ENCODE data around the gene PSAT1. TPM values are rescaled to one million over a fixed set of nuclear protein-coding genes. Genes with fewer than 3 reads are reported as not detected.

PSAT1 gene
- total and polyA plus RNA-seq, 2 experiments from 2014 or later: 368 to 510 TPM

DNA sequence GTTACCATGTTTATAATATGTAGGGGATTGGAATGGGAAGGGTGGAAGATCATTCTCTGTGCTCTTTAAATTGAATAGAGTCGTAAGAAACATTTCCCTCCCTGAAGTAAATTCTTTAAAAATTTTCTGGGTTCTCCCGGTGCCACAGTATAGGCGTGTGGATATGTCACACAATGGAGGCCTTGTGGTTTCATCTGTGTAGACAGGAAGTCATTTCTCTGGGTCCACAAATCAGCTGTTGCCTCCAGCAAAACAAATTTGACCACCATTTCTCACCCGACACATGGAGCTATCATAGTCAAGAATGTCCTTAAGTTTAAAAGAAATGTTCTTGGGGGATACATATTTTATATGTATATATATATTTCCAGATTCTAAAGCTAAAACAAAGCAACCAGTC is 43.6 kb upstream of the PSAT1 start:
- in situ Hi-C loops (cut with MboI): no loop called here
- Histone ChIP-seq H3K4me3 (no peak overlapping the region), H3K79me2 (ENCODE audit: insufficient read depth) (no peaks in the 10 kb centered on the region), H3K27ac (no peak overlapping the region), H3K4me2 (ENCODE audit: unreplicated experiment) (no peak overlapping the region), H4K20me1 (ENCODE audit: insufficient read depth) (no peaks in the 10 kb centered on the region), H3K36me3 (ENCODE audit: low read depth) (peaks cover 17% of the 10 kb centered on the region; the same call in 1 of the 2 replicates), H3F3A (ENCODE audit: insufficient read depth) (no peaks in the 10 kb centered on the region), H3K4me1 (ENCODE audit: insufficient read depth) (no peaks in the 10 kb centered on the region), H3K9ac (no peak overlapping the region), H3K27me3 (replicated peaks; ENCODE audit: insufficient read depth) (no peaks in the 10 kb centered on the region), H2AFZ (no peak overlapping the region), H3K9me2 (ENCODE audit: insufficient read depth) (no peaks in the 10 kb centered on the region), H3K9me3 (ENCODE audit: low read depth) (no peaks in the 10 kb centered on the region)
- WGBS, 2 experiments (ENCODE audit: low coverage in 1 of 2, low lambda C conversion rate in 2 of 2, missing lambda C conversion rate in 2 of 2): 90 to 92% methylated on average over 4 of the region's 4 CpGs
- DNase-seq: no peak
- no peak for TF ChIP-seq EZH2phosphoT487 (IDR thresholded peaks at IDR 0.05; ENCODE audit: insufficient read depth, low read depth)
- TF ChIP-seq EZH2 (IDR thresholded peaks at IDR 0.05; ENCODE audit: insufficient read depth, poor library complexity, severe bottlenecking): no peak

DNA sequence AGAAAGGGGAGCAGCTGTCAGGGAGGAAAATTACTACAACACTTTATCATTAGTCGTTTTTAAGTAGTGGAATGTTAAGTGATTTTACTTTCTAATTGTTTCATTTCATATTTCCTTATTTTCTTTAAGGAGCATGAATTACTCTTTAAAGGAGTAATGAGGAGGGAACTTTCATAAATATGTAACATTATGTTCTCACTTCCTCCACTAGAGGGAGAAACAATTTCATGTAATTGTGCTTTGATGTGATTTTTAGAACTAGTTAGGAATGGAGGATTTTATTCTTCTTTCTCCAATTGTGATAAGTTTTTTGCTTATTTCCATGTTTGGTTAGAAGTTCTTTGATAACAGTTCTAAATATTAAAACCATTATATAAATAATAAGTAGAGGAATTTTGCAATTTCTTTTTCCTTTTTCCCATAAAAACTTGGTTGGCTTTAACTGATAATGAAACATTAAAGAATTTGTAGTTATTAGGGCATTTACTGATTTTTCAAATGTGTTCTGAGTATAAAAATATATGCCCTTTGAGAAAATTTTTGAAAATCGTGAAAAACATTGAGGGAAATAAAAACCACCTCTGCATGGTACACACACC is 35.4 kb upstream of the PSAT1 start:
- Histone ChIP-seq H3K79me2 (ENCODE audit: insufficient read depth) (no peaks in the 10 kb centered on the region), H4K20me1 (ENCODE audit: insufficient read depth) (no peaks in the 10 kb centered on the region), H2AFZ (no peak overlapping the region), H3K4me3 (no peak overlapping the region), H3K9ac (no peak overlapping the region), H3K36me3 (ENCODE audit: low read depth) (peaks cover 5% of the 10 kb centered on the region; the same call in 1 of the 2 replicates), H3K27ac (no peak overlapping the region), H3K4me2 (ENCODE audit: unreplicated experiment) (no peak overlapping the region), H3K4me1 (ENCODE audit: insufficient read depth) (no peaks in the 10 kb centered on the region), H3K27me3 (replicated peaks; ENCODE audit: insufficient read depth) (no peaks in the 10 kb centered on the region), H3K9me3 (ENCODE audit: low read depth) (no peaks in the 10 kb centered on the region), H3K9me2 (ENCODE audit: insufficient read depth) (no peaks in the 10 kb centered on the region), H3F3A (ENCODE audit: insufficient read depth) (no peaks in the 10 kb centered on the region)
- no peak for TF ChIP-seq EZH2 (IDR thresholded peaks at IDR 0.05; ENCODE audit: insufficient read depth, poor library complexity, severe bottlenecking)
- no peak for TF ChIP-seq EZH2phosphoT487 (IDR thresholded peaks at IDR 0.05; ENCODE audit: insufficient read depth, low read depth)
- in situ Hi-C loops (cut with MboI): no loop called here
- peak; percentile 56 for DNase-seq
- WGBS, 2 experiments (ENCODE audit: low coverage in 1 of 2, low lambda C conversion rate in 2 of 2, missing lambda C conversion rate in 2 of 2): 40 to 44% methylated on average over 2 of the region's 2 CpGs

DNA sequence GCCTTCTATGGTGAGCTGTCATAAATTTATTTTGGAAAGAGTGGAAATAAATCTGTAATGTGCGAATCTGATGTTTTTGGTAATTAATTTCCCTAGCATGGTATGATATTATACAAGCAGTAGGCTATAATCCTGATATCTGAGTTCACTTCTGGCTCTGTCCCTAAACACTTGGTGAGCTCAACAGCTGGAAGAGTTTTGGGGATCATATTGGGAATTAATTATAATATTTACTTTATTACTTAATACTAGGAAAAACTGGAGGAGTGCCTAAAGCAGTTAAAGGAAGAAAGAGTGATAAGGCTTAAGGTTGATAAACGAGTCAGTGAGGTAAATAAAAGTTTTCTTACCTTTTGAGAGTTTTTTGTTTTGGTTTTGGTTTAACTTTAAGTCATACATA is 34.3 kb upstream of the PSAT1 start:
- Histone ChIP-seq H3F3A (ENCODE audit: insufficient read depth) (no peaks in the 10 kb centered on the region), H3K9me3 (ENCODE audit: low read depth) (no peaks in the 10 kb centered on the region), H3K4me1 (ENCODE audit: insufficient read depth) (no peaks in the 10 kb centered on the region), H3K4me3 (no peak overlapping the region), H3K9me2 (ENCODE audit: insufficient read depth) (no peaks in the 10 kb centered on the region), H3K27me3 (replicated peaks; ENCODE audit: insufficient read depth) (no peaks in the 10 kb centered on the region), H2AFZ (no peak overlapping the region), H3K27ac (no peak overlapping the region), H3K4me2 (ENCODE audit: unreplicated experiment) (no peak overlapping the region), H3K36me3 (ENCODE audit: low read depth) (peaks cover 13% of the 10 kb centered on the region; the same call in 1 of the 2 replicates), H3K9ac (no peak overlapping the region), H4K20me1 (ENCODE audit: insufficient read depth) (no peaks in the 10 kb centered on the region), H3K79me2 (ENCODE audit: insufficient read depth) (no peaks in the 10 kb centered on the region)
- 92 to 94% methylated on average over 2 of the region's 2 CpGs for WGBS, 2 experiments (ENCODE audit: low coverage in 1 of 2, low lambda C conversion rate in 2 of 2, missing lambda C conversion rate in 2 of 2)
- in situ Hi-C loops (cut with MboI): no loop called here
- DNase-seq: no peak
- TF ChIP-seq EZH2 (IDR thresholded peaks at IDR 0.05; ENCODE audit: insufficient read depth, poor library complexity, severe bottlenecking) (no peak), EZH2phosphoT487 (IDR thresholded peaks at IDR 0.05; ENCODE audit: insufficient read depth, low read depth) (no peak)

DNA sequence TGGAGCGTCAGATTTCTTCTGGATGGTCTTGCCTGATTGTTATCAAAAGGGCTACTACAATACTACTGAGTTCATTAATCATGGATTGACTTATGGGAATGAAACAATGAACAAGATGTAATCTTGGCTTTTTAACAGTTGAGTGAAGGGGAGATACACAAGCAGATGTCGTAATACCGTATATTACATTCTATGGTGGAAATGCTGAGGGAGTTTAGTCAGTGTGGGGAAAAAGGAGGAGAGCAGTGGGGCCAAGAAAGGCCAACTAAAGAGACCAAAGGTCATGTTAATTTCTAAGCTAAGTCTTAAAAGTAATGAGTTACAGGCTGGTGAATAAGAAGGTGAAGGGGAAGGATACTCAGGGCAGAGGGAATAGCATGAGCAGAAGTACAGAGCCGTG is 29.0 kb upstream of the PSAT1 start:
- Histone ChIP-seq H2AFZ (no peak overlapping the region), H3K9ac (no peak overlapping the region), H3K27ac (no peak overlapping the region), H3K4me3 (no peak overlapping the region), H3K79me2 (ENCODE audit: insufficient read depth) (no peaks in the 10 kb centered on the region), H3K36me3 (ENCODE audit: low read depth) (peaks cover 17% of the 10 kb centered on the region; the same call in 1 of the 2 replicates), H4K20me1 (ENCODE audit: insufficient read depth) (no peaks in the 10 kb centered on the region), H3K9me3 (ENCODE audit: low read depth) (no peaks in the 10 kb centered on the region), H3K27me3 (replicated peaks; ENCODE audit: insufficient read depth) (no peaks in the 10 kb centered on the region), H3K9me2 (ENCODE audit: insufficient read depth) (no peaks in the 10 kb centered on the region), H3K4me1 (ENCODE audit: insufficient read depth) (no peaks in the 10 kb centered on the region), H3K4me2 (ENCODE audit: unreplicated experiment) (no peak overlapping the region), H3F3A (ENCODE audit: insufficient read depth) (no peaks in the 10 kb centered on the region)
- in situ Hi-C loops (cut with MboI): no loop called here
- 98 to 100% methylated on average over 4 of the region's 4 CpGs for whole genome bisulfite sequencing, 2 experiments (ENCODE audit: low coverage in 1 of 2, low lambda C conversion rate in 2 of 2, missing lambda C conversion rate in 2 of 2)
- no peak for DNase-seq
- no peak for TF ChIP-seq EZH2phosphoT487 (IDR thresholded peaks at IDR 0.05; ENCODE audit: insufficient read depth, low read depth)
- TF ChIP-seq EZH2 (IDR thresholded peaks at IDR 0.05; ENCODE audit: insufficient read depth, poor library complexity, severe bottlenecking): no peak

- H3K9ac ChIP-seq: no peak overlapping the region
- H3K27me3 ChIP-seq (replicated peaks; ENCODE audit: insufficient read depth): no peaks in the 10 kb centered on the region
- H3K4me3 ChIP-seq: no peak overlapping the region
- H3K36me3 ChIP-seq (ENCODE audit: low read depth): peaks cover 14% of the 10 kb centered on the region; the same call in 1 of the 2 replicates
- H3K4me2 ChIP-seq (ENCODE audit: unreplicated experiment): no peak overlapping the region
- no peaks in the 10 kb centered on the region for H3K4me1 ChIP-seq (ENCODE audit: insufficient read depth)
- H3F3A ChIP-seq (ENCODE audit: insufficient read depth): no peaks in the 10 kb centered on the region
- no peaks in the 10 kb centered on the region for H3K79me2 ChIP-seq (ENCODE audit: insufficient read depth)
- TF ChIP-seq EZH2phosphoT487 (IDR thresholded peaks at IDR 0.05; ENCODE audit: insufficient read depth, low read depth): no peak
- no peak for TF ChIP-seq EZH2 (IDR thresholded peaks at IDR 0.05; ENCODE audit: insufficient read depth, poor library complexity, severe bottlenecking)
- H4K20me1 ChIP-seq (ENCODE audit: insufficient read depth): no peaks in the 10 kb centered on the region
- no peak for DNase-seq
- H3K9me3 ChIP-seq (ENCODE audit: low read depth): no peaks in the 10 kb centered on the region
- no peak overlapping the region for H2AFZ ChIP-seq
- in situ Hi-C loops (cut with MboI): no loop called here
- no peaks in the 10 kb centered on the region for H3K9me2 ChIP-seq (ENCODE audit: insufficient read depth)
- H3K27ac ChIP-seq: no peak overlapping the region
These were observed 27.1 kb upstream of the PSAT1 start for GRCh38 chr9:78269784-78270183.

All from GM23248 (cell line).